Bone marrow (tissue), 2 donors: Measurements from ENCODE around the gene NDRG3.
A peak's percentile ranks its signal among the peaks of the same experiment; 100 is the strongest.

Experiments
- DNase-seq, 2 donors: peaks; one replicate each; lab custom pipeline; 2025; lab: John Stamatoyannopoulos, UW

Gene NDRG3

GRCh38 chr20:36745927-36746659 is at the start of gene NDRG3:
NDRG3 (minus strand) TSS chr20:36746090; CDS start chr20:36721735, 24,355 bp downstream.
- DNase-seq, result peak; percentile 67 to 79

GRCh38 chr20:36794116-36794474 is 48.2 kb upstream of the NDRG3 start:
- no peak for DNase-seq

GRCh38 chr20:36793294-36794115 is 47.6 kb upstream of the NDRG3 start:
- DNase-seq, result no peak

DNA sequence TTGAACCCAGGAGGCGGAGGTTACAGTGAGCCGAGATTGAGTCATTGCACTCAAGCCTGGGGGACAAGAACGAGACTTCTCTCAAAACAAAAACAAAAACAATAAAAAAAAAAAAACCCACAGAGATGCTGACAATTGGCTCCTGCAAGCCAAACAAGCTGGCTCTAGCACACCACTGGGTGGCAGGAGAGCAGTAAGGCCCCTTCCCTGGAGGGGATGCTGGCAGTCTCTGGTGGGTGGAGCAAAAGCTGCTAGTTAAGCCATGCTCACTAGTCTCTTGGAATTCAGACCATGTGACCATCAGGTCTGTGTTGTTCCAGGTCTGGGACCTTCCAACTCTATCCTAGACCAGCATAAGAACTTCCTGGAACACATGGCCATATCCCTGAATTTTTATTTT is 46.5 kb upstream of the NDRG3 start:
- DNase-seq, result no peak

DNA sequence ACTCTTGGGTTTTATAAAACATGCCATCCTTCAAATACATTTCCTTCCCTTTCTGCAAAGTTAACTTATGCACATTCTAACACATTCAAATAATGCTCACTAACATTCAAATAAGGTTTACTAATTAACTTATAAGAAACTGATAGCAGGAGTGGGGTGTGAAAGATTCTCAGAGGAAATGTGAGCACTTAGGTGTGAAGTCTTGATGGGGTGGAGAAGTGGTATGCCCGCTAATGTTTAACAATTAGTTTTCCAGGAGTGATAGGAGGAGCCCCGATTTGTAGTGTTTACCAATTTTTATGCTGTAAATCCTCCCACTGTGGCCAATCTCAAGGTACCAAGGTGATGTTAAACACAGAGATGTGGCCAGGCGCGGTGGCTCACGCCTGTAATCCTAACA is 46.0 kb upstream of the NDRG3 start:
- DNase-seq, result no peak

GRCh38 chr20:36786663-36787062 is 40.8 kb upstream of the NDRG3 start:
- DNase-seq, result no peak

- DNase-seq, result no peak
Measured at GRCh38 chr20:36786246-36786645, 40.4 kb upstream of the NDRG3 start.

DNA sequence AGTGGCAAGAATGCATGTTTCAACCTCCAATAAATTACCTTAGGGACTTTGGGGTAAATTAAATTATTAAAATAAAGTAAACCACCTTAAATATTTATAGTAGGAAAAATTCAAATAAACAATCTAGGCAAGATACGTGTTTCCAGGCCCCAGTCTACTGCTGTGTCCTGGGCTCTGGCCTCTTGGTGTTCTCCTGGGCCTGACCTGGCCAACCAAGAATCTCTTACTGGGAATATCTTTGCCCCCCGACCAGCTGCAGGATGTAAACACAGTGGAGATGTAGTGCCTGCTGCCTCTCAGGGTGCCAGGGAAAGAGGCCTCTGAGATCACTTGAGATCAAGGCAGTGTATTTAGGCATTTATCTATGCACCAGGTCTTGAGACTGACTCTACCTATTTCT is 39.4 kb upstream of the NDRG3 start:
- DNase-seq, result no peak

- no peak for DNase-seq
Measured at GRCh38 chr20:36784900-36785299, 39.0 kb upstream of the NDRG3 start.

GRCh38 chr20:36784116-36784515 is 38.2 kb upstream of the NDRG3 start:
- DNase-seq, result no peak

DNA sequence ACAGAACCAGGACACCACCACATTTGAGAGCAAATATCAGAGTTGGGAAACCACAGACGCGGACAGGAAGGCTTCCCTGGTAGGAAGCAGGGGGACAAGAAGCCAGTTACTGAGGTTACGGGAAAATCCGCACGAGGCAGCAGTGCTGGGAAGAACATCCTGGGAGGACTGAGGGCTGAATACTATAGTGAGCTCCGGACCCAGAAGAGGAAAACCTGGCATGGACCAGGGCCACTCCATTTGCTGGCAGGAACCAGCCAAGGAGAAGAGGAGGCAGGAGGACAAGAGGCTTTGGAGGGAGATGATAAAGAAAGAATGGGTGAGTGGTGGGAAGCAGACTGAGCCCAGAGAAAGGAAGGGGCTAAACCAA is 33.8 kb upstream of the NDRG3 start:
- no peak for DNase-seq

- DNase-seq, result no peak
Measured at GRCh38 chr20:36778831-36779655, 33.2 kb upstream of the NDRG3 start.

DNA sequence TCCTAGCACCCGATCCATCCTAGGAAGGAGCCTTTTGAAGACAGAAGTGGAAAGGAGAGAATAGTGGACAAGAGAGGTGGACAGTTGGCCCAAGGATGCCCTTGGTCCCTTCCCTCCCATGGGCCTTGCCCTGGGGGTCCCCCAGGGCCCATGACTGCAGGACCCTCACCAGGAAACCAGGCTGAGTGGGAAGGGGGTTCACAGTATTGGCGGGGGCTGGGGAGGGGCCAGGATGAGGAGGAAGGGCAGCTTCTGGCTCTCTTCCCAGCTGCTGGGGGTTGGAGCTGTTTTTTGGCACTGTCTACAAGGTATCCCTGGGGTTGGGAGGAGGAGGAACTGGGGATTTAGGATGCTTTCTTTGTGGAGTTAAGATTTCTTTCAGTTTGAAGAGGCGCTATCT is 31.7 kb upstream of the NDRG3 start:
- DNase-seq, result no peak

- DNase-seq, result no peak
Measured at GRCh38 chr20:36777167-36777566, 31.3 kb upstream of the NDRG3 start.

DNA sequence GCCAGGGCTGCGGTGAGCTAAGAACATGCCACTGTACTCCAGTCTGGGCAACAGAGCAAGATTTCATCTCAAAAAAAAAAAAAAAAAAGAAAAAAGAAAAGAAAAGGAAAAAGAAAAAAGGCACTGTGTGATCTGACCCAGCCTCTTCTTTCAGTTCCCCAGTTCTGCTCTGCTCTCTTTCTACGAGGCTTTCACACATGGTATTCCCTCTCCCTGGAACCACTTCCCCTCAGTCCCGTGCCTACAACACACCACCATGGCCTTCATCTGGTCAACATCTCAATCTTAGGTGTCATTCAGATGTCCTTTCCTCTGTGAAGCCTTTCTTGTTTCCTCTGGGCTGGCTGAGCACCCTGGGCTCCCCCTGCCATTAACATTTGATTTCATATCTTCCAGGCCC is 29.9 kb upstream of the NDRG3 start:
- no peak for DNase-seq

- no peak for DNase-seq
Measured at GRCh38 chr20:36775196-36775595, 29.3 kb upstream of the NDRG3 start.

GRCh38 chr20:36773597-36774390 is 27.9 kb upstream of the NDRG3 start, which contains the start of gene DSN1:
DSN1 (minus strand) TSS chr20:36773763; CDS start chr20:36771458, 2,305 bp downstream.
- DNase-seq, result peak; percentile 96 to 99

DNA sequence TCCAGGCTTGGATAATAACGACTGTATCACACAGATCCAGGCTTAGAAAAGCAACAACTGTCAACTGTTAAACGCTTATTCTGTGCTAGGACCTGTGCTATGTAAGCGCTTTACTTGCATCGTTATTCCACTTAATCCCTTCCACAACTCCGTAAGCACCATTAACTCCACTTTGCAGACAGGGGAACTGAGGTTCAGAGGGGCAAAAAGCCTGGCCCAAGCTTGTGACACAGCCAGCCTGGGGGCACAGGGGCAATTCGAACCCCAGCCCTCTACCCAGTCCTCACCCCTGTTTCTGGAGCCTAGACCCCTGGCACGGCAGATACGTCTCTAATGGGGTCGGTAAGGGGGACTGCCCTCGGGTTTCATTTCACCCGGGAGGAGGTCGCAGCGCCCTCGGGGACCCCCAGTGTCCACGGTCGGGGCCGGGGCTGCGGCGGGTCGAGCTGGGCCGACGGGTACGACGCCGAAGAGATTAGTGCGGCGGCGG is 27.3 kb upstream of the NDRG3 start:
- DNase-seq, result no peak

GRCh38 chr20:36770680-36771079 is 24.8 kb upstream of the NDRG3 start:
- DNase-seq, result no peak

GRCh38 chr20:36768768-36769430 is 23.0 kb upstream of the NDRG3 start:
- no peak for DNase-seq

- no peak for DNase-seq
Measured at GRCh38 chr20:36761125-36761524, 15.2 kb upstream of the NDRG3 start.
